Measurements from ENCODE around the gene ZNF195.
"Not testable (repeated sequence)": the region's sequence is repeated elsewhere in the genome, so short reads cannot be mapped to it uniquely, and the experiment has no call there.

ZNF195 gene

DNA sequence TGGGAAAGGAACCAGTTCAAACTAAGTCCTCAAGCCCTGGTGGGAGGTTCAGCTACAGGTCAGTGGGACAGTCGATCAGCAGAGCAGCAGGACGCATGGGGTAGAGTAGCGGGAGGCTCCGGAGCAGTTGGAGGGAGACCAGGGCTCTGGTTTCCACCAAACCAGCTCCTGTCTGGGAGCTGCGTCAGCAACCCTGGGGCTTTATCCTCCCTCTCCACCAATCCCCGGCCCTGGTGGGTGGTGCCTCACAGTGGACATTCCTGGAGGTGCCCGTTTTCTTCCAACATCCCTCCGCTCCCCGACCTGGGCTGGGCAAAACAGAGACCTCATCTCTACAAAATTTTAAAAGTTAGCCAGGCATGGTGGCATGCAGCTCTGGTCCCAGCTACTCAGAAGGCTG, 32.4 kb downstream of the ZNF195 start:
- no peak for DNase-seq

GRCh38 chr11:3345736-3346135, 33.2 kb downstream of the ZNF195 start:
- DNase-seq: no peak

- no peak for DNase-seq
Measured at GRCh38 chr11:3344327-3345174, 34.4 kb downstream of the ZNF195 start.

GRCh38 chr11:3342709-3343108, 36.2 kb downstream of the ZNF195 start:
- no peak for DNase-seq

- DNase-seq: peak; percentile 64 to 69
Measured at GRCh38 chr11:3341298-3341697, 37.6 kb downstream of the ZNF195 start.

GRCh38 chr11:3340025-3340424, 38.9 kb downstream of the ZNF195 start:
- no peak for DNase-seq

DNA sequence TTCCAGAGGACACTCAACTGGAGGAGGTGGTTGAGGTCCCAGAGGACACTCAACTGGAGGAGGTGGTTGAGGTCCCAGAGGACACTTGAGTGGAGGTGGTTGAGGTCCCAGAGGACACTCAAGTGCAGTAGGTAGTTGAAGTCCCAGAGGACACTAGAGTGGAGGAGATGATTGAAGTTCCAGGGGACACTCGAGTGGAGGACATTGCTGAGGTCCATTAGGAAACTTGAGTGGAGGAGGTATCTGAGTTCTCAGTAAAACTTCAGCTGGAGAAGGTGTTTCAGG, 39.7 kb downstream of the ZNF195 start:
- DNase-seq: no peak

DNA sequence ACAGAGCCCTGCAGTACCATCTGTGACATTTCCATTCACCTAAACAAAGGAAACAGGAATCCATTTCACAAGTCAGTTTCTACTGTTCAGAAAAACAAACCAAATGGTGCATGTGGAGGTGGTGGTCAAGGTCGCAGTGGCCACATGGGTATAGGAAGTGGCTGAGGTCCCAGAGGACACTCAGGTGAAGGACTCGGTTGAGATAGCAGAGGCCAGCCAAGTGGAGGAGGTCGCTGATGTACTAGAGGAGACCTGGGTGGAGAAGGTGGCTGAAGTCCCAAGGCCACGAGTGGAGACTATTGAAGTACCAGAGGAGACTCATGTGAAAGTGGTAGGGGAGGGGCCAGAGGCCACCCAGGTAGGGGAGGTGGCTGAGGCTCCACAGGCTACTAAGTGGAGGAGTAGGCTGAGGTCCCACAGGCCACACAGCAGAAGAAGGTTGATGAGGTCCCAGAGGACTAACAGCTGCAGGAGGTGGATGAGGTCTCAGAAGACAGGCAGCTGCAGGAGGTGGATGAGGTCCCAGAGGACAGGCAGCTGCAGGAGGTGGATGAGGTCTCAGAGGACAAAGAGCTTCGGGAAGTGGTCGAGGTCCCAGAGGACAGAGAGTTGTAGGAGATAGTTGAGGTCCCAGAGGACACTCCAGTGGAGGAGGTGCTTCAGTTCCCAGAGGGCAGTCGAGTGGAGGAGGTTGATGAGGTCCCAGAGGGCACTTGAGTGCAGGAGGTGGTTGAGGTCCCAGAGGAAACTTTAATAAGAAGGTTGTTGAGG, 40.2 kb downstream of the ZNF195 start:
- no peak for DNase-seq

DNA sequence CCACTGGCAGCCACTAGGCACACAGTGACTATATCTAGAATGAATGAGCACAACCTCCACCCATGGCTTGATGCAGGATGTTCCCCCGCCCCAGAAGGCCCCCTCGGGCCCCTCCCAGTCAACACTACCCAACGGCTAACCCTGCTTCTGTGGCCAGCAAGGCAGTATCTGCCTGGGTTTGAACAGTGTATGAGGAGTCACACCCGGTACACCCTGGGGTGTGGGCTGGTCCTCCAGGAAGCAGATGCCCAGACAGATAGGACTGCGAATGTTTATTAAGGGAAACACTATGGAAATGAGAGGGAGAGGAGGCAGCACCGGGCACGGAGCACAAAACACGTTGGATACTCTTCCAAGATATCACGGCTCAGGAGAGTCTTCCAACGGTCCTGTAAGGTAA, 42.5 kb downstream of the ZNF195 start:
- not testable (repeated sequence) for DNase-seq

DNA sequence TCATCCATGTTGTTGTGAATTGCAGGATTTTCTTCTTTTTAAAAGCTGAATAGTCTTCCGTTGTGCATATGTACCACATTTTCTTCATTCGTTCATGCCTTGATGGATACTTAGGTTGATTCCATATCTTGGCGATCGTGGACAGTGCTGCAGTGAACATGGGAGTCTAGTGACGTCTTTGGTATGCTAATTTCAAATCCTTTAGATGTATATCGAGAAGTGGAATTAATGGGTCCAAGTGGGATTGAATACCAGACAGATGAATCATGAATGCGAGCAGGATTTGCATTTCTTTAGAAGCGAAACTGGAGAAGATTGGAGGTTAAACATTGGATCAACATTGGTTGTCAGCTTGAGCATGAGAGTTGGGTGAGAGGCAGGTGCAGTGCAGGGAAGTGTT, 45.8 kb downstream of the ZNF195 start:
- not testable (repeated sequence) for DNase-seq

DNA sequence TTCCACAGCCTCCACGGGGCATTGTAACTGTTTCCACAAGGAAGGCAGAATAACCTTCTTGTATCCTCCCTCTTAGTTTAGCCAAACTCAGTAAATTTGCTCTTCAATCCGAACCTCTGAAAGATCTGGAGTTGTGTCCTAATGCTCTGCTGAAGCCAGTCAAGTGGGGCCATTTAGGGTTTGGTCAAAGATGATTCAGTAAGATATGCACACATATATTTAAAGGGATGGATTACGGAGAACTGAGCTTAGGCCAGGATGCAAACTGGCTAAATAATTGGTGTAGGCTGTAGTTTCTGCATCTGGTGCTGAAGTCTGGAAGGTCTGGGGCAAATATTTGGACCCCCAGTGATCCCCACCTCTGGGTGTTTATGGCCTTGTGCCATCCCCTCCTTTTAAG, 47.9 kb downstream of the ZNF195 start:
- DNase-seq: not testable (repeated sequence)

- DNase-seq: not testable (repeated sequence)
Measured at GRCh38 chr11:3330064-3330463, 48.9 kb downstream of the ZNF195 start.

DNA sequence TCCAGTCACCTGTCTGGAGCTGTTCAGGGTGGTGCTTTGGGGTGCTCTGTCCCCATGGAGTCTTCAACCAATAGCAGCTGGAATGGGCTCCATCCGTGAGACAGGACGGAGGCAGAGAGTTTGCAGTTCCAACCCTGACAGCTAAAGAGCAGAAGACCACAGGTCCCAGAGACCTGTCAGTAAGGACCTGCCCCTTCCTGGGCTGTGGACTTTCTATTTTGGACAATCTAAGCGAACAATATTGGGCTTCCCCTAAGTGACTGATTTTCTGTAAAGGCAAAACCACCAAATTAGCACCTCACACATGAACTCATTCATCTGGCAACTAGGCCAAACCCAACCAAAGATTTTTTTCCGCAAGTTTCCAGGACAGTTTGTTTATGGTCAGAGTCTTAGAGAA, 50.4 kb downstream of the ZNF195 start:
- not testable (repeated sequence) for DNase-seq

- DNase-seq: not testable (repeated sequence)
Measured at GRCh38 chr11:3326450-3326849, 52.5 kb downstream of the ZNF195 start.

DNA sequence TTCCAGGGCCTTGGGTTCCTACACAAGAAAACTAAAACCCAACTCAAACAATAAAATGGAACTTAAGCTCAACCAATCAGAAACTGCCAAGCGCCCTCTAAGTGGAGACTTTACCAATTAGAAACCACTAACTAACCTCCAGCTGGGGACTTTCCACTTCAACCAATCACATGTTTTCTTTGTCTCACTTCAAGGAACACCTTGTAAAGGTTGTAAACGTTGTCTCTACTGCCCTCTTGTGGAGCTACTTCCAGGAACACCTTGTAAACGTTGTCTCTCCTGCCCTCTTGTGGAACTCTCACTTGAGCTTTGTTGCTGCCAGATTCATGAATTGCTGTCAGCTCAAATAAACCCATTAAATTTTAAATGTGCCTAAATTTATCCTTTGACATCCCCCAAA, 54.2 kb downstream of the ZNF195 start:
- not testable (repeated sequence) for DNase-seq
